Cardiac muscle cell (in vitro differentiated cells and primary cell): ENCODE data around the gene CSGALNACT2. TPM values are rescaled to one million over a fixed set of nuclear protein-coding genes. Genes with fewer than 3 reads are reported as not detected.

ENCODE experiments used
- DNase-seq, 2 donors: peaks; one replicate each; pipeline versions ENCODE4 v3.0.0 to v3.0.0-alpha.2; 2010 to 2017; ENCODE audit warnings: low read depth in 1 of 2, low spot score in 1 of 2
- H3K27ac ChIP-seq: fragments of 200-600 bp; sonication (generic); 2 replicates; pipeline ENCODE4 v1.5.1; 2016
- H3K27me3 ChIP-seq: fragments of 200-600 bp; sonication (generic); 2 replicates; pipeline ENCODE4 v1.6.0; 2016; ENCODE audit warnings: control low read depth
- H3K36me3 ChIP-seq: fragments of 200-600 bp; sonication (generic); 2 replicates; pipeline ENCODE4 v1.5.1; 2016; ENCODE audit warnings: control low read depth
- H3K4me1 ChIP-seq: fragments of 200-600 bp; sonication (generic); 2 replicates; pipeline ENCODE4 v1.8.1; 2017; ENCODE audit warnings: low read depth, mild to moderate bottlenecking, mixed run types
- H3K4me3 ChIP-seq: fragments of 200-600 bp; sonication (generic); 2 replicates; pipeline ENCODE4 v1.5.1; 2016; ENCODE audit warnings: mild to moderate bottlenecking
- H3K9me3 ChIP-seq: fragments of 200-600 bp; sonication (generic); 2 replicates; pipeline ENCODE4 v1.5.1; 2017; ENCODE audit warnings: low read depth, mild to moderate bottlenecking, control low read depth
- polyA plus RNA-seq: library from polyadenylated mRNA; unstranded; fragments of >200 nt; fragmentation: Nextera tagmentation; extraction: Ambion mirVana; gene quantifications from 2 replicates; pipeline ENCODE4 v1.2.1, GENCODE V29; 2016
- total RNA-seq: library from RNA; depleted of rRNA; stranded (reverse); fragments of >200 nt; gene quantifications from 2 replicates; pipeline ENCODE4 v1.2.3, GENCODE V29; 2016
- TF ChIP-seq, protein P1 (sequence below): IDR thresholded peaks from 2 replicates; pipeline ENCODE4 v1.5.1; 2012; ENCODE audit warnings: low read depth, mild to moderate bottlenecking, low read length

CSGALNACT2 gene
- total and polyA plus RNA-seq, 2 experiments from 2014 or later = 8.3 to 9.9 TPM

GRCh38 chr10:43209651-43210141 is 71.5 kb downstream of the CSGALNACT2 start:
- no peak overlapping the region for H3K27ac ChIP-seq
- no peak for DNase-seq

DNA sequence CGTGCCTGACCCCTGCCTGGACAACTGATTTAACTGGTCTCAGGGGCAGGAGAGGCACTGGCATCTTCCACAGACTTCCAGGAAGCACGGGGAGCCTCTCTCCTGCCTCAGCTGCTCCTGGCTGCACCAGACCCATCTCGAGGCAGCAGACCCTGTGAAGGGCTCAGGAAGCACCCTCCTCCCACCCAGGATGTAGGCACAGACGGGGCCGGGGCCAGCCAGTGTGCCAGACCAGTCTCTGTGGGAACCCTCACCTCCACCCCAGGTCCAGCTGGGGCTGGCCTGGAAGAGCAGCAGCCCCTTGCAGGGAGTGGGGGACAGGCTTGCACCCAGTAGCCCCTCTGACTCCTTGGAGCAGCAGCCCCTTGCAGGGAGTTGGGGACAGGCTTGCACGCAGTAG is 72.3 kb downstream of the CSGALNACT2 start:
- TF ChIP-seq, protein P1, sequence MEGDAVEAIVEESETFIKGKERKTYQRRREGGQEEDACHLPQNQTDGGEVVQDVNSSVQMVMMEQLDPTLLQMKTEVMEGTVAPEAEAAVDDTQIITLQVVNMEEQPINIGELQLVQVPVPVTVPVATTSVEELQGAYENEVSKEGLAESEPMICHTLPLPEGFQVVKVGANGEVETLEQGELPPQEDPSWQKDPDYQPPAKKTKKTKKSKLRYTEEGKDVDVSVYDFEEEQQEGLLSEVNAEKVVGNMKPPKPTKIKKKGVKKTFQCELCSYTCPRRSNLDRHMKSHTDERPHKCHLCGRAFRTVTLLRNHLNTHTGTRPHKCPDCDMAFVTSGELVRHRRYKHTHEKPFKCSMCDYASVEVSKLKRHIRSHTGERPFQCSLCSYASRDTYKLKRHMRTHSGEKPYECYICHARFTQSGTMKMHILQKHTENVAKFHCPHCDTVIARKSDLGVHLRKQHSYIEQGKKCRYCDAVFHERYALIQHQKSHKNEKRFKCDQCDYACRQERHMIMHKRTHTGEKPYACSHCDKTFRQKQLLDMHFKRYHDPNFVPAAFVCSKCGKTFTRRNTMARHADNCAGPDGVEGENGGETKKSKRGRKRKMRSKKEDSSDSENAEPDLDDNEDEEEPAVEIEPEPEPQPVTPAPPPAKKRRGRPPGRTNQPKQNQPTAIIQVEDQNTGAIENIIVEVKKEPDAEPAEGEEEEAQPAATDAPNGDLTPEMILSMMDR = no peak
- DNase-seq = no peak
- Histone ChIP-seq H3K9me3 (no peaks in the 10 kb centered on the region), H3K4me1 (peaks cover 9% of the 10 kb centered on the region), H3K4me3 (no peak overlapping the region), H3K27me3 (no peaks in the 10 kb centered on the region), H3K36me3 (no peaks in the 10 kb centered on the region), H3K27ac (no peak overlapping the region)

More at GRCh38 chr10:43209651-43210141, 71.5 kb downstream of the CSGALNACT2 start:
- H3K4me1 ChIP-seq = peaks cover under 1% of the 10 kb centered on the region
- no peaks in the 10 kb centered on the region for H3K9me3 ChIP-seq
- TF ChIP-seq, protein P1 = no peak
- no peaks in the 10 kb centered on the region for H3K27me3 ChIP-seq
- no peaks in the 10 kb centered on the region for H3K36me3 ChIP-seq
- H3K4me3 ChIP-seq = no peak overlapping the region

- Histone ChIP-seq H3K9me3 (no peaks in the 10 kb centered on the region), H3K4me3 (no peak overlapping the region), H3K27me3 (no peaks in the 10 kb centered on the region), H3K4me1 (peaks cover 11% of the 10 kb centered on the region), H3K36me3 (no peaks in the 10 kb centered on the region), H3K27ac (no peak overlapping the region)
- peak in 1 of 2 donors; percentile 43 for DNase-seq
- TF ChIP-seq, protein P1 = no peak
Observed at GRCh38 chr10:43211030-43211429, 72.8 kb downstream of the CSGALNACT2 start.

DNA sequence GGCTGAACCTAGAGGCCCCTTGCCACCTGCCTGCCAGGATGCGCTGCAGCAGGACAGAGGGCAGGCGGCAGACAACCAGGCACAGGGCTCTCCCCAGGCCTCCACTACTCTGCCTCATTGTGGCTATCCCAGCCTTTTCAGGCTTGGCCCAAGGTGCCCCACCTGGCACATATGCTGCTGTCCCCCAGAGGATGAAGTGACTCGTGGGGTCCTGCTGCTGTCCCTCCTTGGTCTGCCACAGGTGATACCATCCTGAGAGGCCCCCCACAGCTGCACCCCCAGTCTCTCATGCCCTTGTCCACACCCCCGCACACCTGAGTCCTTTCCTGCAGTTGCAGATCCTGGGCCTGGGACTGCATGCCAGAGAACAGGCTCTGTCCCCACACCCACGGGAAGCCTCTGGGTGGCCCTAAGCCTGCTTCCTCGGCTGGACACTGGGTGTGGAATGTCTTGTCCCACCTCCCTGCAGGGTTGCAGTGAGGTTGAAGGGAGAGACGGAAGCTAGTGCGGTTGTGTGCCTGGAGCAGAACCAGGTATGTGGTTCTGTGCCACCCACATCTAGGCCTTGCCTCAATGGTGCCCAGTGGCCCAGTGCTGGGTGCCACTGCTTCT is 73.3 kb downstream of the CSGALNACT2 start:
- no peak overlapping the region for H3K27ac ChIP-seq
- H3K4me1 ChIP-seq = peaks cover 11% of the 10 kb centered on the region
- H3K36me3 ChIP-seq = no peaks in the 10 kb centered on the region
- H3K9me3 ChIP-seq = no peaks in the 10 kb centered on the region
- no peak overlapping the region for H3K4me3 ChIP-seq
- DNase-seq = no peak
- TF ChIP-seq, protein P1 = no peak
- H3K27me3 ChIP-seq = no peaks in the 10 kb centered on the region

GRCh38 chr10:43212043-43212721 is 73.9 kb downstream of the CSGALNACT2 start:
- Histone ChIP-seq H3K4me1 (peaks cover 11% of the 10 kb centered on the region), H3K27ac (no peak overlapping the region), H3K36me3 (no peaks in the 10 kb centered on the region), H3K9me3 (no peaks in the 10 kb centered on the region), H3K27me3 (no peaks in the 10 kb centered on the region), H3K4me3 (no peak overlapping the region)
- no peak for DNase-seq
- TF ChIP-seq, protein P1 = no peak
